Activated T-cell treated with anti-CD3 and anti-CD28 coated beads, Interleukin-2, amount 50 U/mL, for 48 hours (primary cell): ENCODE results near the gene CDHR5.
A peak's percentile ranks its signal among the peaks of the same experiment; 100 is the strongest.

Experiments
- DNase-seq, 2 experiments: peaks; one replicate each; pipeline ENCODE4 v3.0.0-alpha.2; 2020

The CDHR5 gene

GRCh38 chr11:609341-609811 is 15.4 kb downstream of the CDHR5 start:
- DNase-seq: no peak

- no peak for DNase-seq
These were observed 15.9 kb downstream of the CDHR5 start for GRCh38 chr11:608791-609251.

GRCh38 chr11:607971-608659 is 16.6 kb downstream of the CDHR5 start:
- no peak for DNase-seq

GRCh38 chr11:607020-607780 is 17.6 kb downstream of the CDHR5 start:
- no peak for DNase-seq

- DNase-seq: no peak
These were observed 18.5 kb downstream of the CDHR5 start for GRCh38 chr11:606245-606644.

GRCh38 chr11:605286-606129 is 19.2 kb downstream of the CDHR5 start:
- DNase-seq: no peak

GRCh38 chr11:603154-603553 is 21.6 kb downstream of the CDHR5 start:
- no peak for DNase-seq

- DNase-seq: no peak
These were observed 23.0 kb downstream of the CDHR5 start for GRCh38 chr11:601573-602245.

GRCh38 chr11:598005-598680 is 26.6 kb downstream of the CDHR5 start:
- DNase-seq: no peak

- DNase-seq: no peak
These were observed 27.5 kb downstream of the CDHR5 start for GRCh38 chr11:597166-597725.

- DNase-seq: peak in 1 of 2 experiments; percentile 48
These were observed 28.4 kb downstream of the CDHR5 start for GRCh38 chr11:596374-596773.

GRCh38 chr11:595400-595799 is 29.4 kb downstream of the CDHR5 start:
- no peak for DNase-seq

GRCh38 chr11:593347-593746 is 31.4 kb downstream of the CDHR5 start:
- no peak for DNase-seq

GRCh38 chr11:592918-593317 is 31.8 kb downstream of the CDHR5 start:
- no peak for DNase-seq

GRCh38 chr11:592501-592900 is 32.3 kb downstream of the CDHR5 start:
- DNase-seq: no peak

- DNase-seq: no peak
These were observed 33.8 kb downstream of the CDHR5 start for GRCh38 chr11:590997-591396.

GRCh38 chr11:589798-590197 is 35.0 kb downstream of the CDHR5 start:
- no peak for DNase-seq

GRCh38 chr11:587978-588380 is 36.8 kb downstream of the CDHR5 start:
- DNase-seq: peak; percentile 80 to 82

- DNase-seq: no peak
These were observed 37.2 kb downstream of the CDHR5 start for GRCh38 chr11:587546-587945.

- no peak for DNase-seq
These were observed 38.1 kb downstream of the CDHR5 start for GRCh38 chr11:586376-587316.

GRCh38 chr11:584287-584686 is 40.5 kb downstream of the CDHR5 start:
- DNase-seq: no peak
